PFSK-1 (cell line): ENCODE measurements around the gene N4BP2L2.

ENCODE experiments used
- FOXP2 ChIP-seq: optimal IDR thresholded peaks from 2 replicates; pipeline ENCODE3; 2011; ENCODE audit warnings: borderline replicate concordance, control low read depth, inconsistent platforms; ENCODE audit not compliant: insufficient read depth; ENCODE audit errors: extremely low read length, extremely low read depth
- POLR2AphosphoS5 ChIP-seq: IDR thresholded peaks from 2 replicates; pipeline ENCODE4 v1.6.1; 2012; ENCODE audit warnings: low read depth, mild to moderate bottlenecking, control low read depth, low read length, moderate library complexity
- TAF1 ChIP-seq: IDR thresholded peaks from 2 replicates; pipeline ENCODE4 v1.6.1; 2012; ENCODE audit warnings: low read length, control low read depth, borderline replicate concordance; ENCODE audit not compliant: insufficient read depth
- TF ChIP-seq, protein P1 (sequence below), 2 experiments: IDR thresholded peaks; 2 replicates each; pipeline versions ENCODE4 v1.6.1 to v1.8.0; 2011 to 2012; ENCODE audit warnings: low read depth in 2 of 2, low read length in 2 of 2, control low read depth in 1 of 2, inconsistent platforms in 1 of 2, mild to moderate bottlenecking in 1 of 2, moderate library complexity in 1 of 2; ENCODE audit not compliant: insufficient read depth in 1 of 2

DNA sequence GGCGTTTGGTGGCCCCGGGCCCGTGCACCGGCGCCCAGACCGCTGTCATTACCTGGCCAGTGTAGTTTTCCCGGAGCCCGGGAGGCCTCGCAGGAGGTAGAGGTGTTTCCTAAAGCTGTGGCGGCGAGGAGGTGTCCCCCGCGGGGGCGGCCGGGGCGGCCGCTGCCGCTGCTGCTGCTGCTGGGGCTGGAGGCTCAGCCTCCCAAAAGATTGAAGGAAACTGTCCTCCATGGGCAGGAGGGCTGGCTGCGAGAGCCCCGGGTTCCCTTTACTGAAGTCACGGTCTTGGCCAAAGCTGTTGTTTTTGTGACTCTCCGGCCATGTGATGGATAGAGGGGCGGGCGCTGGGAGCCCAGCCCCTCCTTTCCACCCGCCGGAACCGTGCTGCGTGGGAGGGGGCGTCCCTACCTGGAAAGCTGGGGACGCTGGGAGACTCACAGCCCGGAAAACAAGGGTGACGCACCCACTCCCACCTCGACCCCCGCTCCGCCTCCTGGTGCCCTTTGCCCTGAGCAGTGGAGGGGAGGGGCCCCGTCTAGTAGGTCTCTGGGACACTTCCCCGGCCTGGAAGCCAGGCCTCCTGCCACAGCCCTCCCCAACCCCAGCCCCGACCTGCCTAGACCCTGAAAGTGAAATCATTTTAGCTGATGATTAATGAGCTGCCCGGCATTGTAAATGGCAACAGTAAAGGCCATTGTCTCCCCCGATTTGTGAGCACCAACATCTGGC is 110.6 kb downstream of the N4BP2L2 start, which contains the start of gene N4BP2L1:
- TF ChIP-seq POLR2AphosphoS5 (no peak), FOXP2 (no peak), TAF1 (no peak)
- TF ChIP-seq, protein P1, sequence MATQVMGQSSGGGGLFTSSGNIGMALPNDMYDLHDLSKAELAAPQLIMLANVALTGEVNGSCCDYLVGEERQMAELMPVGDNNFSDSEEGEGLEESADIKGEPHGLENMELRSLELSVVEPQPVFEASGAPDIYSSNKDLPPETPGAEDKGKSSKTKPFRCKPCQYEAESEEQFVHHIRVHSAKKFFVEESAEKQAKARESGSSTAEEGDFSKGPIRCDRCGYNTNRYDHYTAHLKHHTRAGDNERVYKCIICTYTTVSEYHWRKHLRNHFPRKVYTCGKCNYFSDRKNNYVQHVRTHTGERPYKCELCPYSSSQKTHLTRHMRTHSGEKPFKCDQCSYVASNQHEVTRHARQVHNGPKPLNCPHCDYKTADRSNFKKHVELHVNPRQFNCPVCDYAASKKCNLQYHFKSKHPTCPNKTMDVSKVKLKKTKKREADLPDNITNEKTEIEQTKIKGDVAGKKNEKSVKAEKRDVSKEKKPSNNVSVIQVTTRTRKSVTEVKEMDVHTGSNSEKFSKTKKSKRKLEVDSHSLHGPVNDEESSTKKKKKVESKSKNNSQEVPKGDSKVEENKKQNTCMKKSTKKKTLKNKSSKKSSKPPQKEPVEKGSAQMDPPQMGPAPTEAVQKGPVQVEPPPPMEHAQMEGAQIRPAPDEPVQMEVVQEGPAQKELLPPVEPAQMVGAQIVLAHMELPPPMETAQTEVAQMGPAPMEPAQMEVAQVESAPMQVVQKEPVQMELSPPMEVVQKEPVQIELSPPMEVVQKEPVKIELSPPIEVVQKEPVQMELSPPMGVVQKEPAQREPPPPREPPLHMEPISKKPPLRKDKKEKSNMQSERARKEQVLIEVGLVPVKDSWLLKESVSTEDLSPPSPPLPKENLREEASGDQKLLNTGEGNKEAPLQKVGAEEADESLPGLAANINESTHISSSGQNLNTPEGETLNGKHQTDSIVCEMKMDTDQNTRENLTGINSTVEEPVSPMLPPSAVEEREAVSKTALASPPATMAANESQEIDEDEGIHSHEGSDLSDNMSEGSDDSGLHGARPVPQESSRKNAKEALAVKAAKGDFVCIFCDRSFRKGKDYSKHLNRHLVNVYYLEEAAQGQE (IDR thresholded peaks at IDR 0.05; ENCODE audit: insufficient read depth in 1 of 2, low read depth in 2 of 2, low read length in 2 of 2), result no peak
